MCF 10A (cell line): Measurements from ENCODE around the gene OR4F17. TPM values are rescaled to one million over a fixed set of nuclear protein-coding genes. Genes with fewer than 3 reads are reported as not detected.
"Not testable (repeated sequence)": the region's sequence is repeated elsewhere in the genome, so short reads cannot be mapped to it uniquely, and the experiment has no call there.

Source experiments
- Bru-seq: library from RNA; stranded (reverse); fragments of 400-500 nt; gene quantifications from one replicate; lab custom pipeline; 2021; lab: Mats Ljungman, UMichigan
- BruChase-seq, 2 experiments: library from RNA; stranded (reverse); fragments of 400-500 nt; gene quantifications; one replicate each; lab custom pipeline; 2021; lab: Mats Ljungman, UMichigan
- BruUV-seq: library from RNA; stranded (reverse); fragments of 400-500 nt; replicated peaks from 2 replicates; lab custom pipeline; 2021; lab: Mats Ljungman, UMichigan
- CTCF ChIA-PET: fragments of 300-600 bp; sonication (Branson Sonifier 250); formaldehyde crosslinking; extraction: SDS; loops from one replicate; lab custom pipeline; 2021; ENCODE audit warnings: antibody characterized with exemption, inconsistent platforms; lab: Yijun Ruan, JAX
- POLR2A ChIA-PET: fragments of 300-600, 350-650 bp; sonication (Branson Sonifier 250); formaldehyde crosslinking; extraction: SDS; loops from one replicate; lab custom pipeline; 2020; ENCODE audit warnings: antibody characterized with exemption, inconsistent platforms; lab: Yijun Ruan, JAX
- DNase-seq: peaks from one replicate; pipeline ENCODE4 v3.0.0-alpha.2; 2018; ENCODE audit not compliant: unreplicated experiment
- H3K27ac Mint-ChIP-seq: one replicate; pipeline ENCODE4 v1.8.0; 2022; ENCODE audit warnings: mild to moderate bottlenecking, low read depth, mixed read lengths; ENCODE audit not compliant: unreplicated experiment
- H3K27me3 Mint-ChIP-seq: one replicate; pipeline ENCODE4 v1.8.0; 2022; ENCODE audit warnings: mixed read lengths; ENCODE audit not compliant: insufficient read depth, unreplicated experiment
- H3K36me3 Mint-ChIP-seq: one replicate; pipeline ENCODE4 v1.8.0; 2022; ENCODE audit warnings: mild to moderate bottlenecking, moderate library complexity, mixed read lengths; ENCODE audit not compliant: insufficient read depth, unreplicated experiment
- H3K4me1 Mint-ChIP-seq: one replicate; pipeline ENCODE4 v1.8.0; 2022; ENCODE audit warnings: mixed read lengths; ENCODE audit not compliant: insufficient read depth, unreplicated experiment
- H3K4me3 Mint-ChIP-seq: one replicate; pipeline ENCODE4 v1.8.0; 2022; ENCODE audit warnings: mild to moderate bottlenecking, moderate library complexity, mixed read lengths; ENCODE audit not compliant: unreplicated experiment
- H3K9me3 Mint-ChIP-seq: one replicate; pipeline ENCODE4 v1.8.0; 2022; ENCODE audit warnings: mixed read lengths; ENCODE audit not compliant: unreplicated experiment
- intact Hi-C: fragments of 100-400 bp; cut with micrococcal nuclease; formaldehyde crosslinking; loops from 2 replicates; pipeline ENCODE4 v1.14.1; 2022
- long read RNA-seq: library from polyadenylated mRNA; stranded (forward); transcript quantifications from one replicate; pipeline ENCODE4 v2.0.0, GENCODE V29; 2022
- total RNA-seq: library from RNA; stranded (reverse); gene quantifications from 2 replicates; pipeline ENCODE4 v1.2.3, GENCODE V29; 2022

Gene OR4F17
- total RNA-seq, result not detected in 2 replicates
- not detected for Bru-seq, nascent RNA
- BruChase-seq, experiment 1, labeled RNA remaining after a 6-hour chase, result not detected
- BruChase-seq, experiment 2, labeled RNA remaining after a 2-hour chase, result not detected
- long read RNA-seq, result 0 reads

DNA sequence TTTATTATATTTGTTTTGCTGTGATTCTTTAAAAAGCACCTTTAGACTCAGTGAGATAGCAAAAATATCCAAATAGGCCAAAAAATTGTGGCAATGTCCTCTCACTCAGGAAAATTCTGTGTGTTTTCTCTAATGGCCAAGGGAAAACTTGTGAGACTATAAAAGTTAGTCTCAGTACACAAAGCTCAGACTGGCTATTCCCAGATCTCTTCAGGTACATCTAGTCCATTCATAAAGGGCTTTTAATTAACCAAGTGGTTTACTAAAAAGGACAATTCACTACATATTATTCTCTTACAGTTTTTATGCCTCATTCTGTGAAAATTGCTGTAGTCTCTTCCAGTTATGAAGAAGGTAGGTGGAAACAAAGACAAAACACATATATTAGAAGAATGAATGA is at the start of gene OR4F17:
OR4F17 (plus strand) TSS at position 301 of the 400 bp plus-strand sequence. CDS start 3,575 bp downstream, outside the sequence.
- BruUV-seq, H3K36me3 Mint-ChIP-seq, DNase-seq, H3K4me3 Mint-ChIP-seq, H3K27me3 Mint-ChIP-seq, H3K9me3 Mint-ChIP-seq, H3K4me1 Mint-ChIP-seq, H3K27ac Mint-ChIP-seq, POLR2A ChIA-PET, intact Hi-C loops, CTCF ChIA-PET: not testable (repeated sequence)

DNA sequence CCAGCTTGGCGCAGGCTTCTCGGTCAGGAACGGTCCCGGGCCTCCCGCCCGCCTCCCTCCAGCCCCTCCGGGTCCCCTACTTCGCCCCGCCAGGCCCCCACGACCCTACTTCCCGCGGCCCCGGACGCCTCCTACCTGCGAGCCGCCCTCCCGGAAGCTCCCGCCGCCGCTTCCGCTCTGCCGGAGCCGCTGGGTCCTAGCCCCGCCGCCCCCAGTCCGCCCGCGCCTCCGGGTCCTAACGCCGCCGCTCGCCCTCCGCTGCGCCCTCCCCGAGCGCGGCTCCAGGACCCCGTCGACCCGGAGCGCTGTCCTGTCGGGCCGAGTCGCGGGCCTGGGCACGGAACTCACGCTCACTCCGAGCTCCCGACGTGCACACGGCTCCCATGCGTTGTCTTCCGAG is 36.1 kb upstream of the OR4F17 start:
- H3K27me3 Mint-ChIP-seq, H3K4me1 Mint-ChIP-seq, intact Hi-C loops, H3K36me3 Mint-ChIP-seq, H3K9me3 Mint-ChIP-seq, DNase-seq, CTCF ChIA-PET, BruUV-seq, H3K27ac Mint-ChIP-seq, POLR2A ChIA-PET, H3K4me3 Mint-ChIP-seq: not testable (repeated sequence)

- CTCF ChIA-PET, H3K9me3 Mint-ChIP-seq, H3K36me3 Mint-ChIP-seq, intact Hi-C loops, H3K27me3 Mint-ChIP-seq, POLR2A ChIA-PET, H3K4me3 Mint-ChIP-seq, DNase-seq, H3K4me1 Mint-ChIP-seq, BruUV-seq, H3K27ac Mint-ChIP-seq: not testable (repeated sequence)
These were observed 24.0 kb upstream of the OR4F17 start for GRCh38 chr19:82864-83263.

GRCh38 chr19:83626-84025 is 23.3 kb upstream of the OR4F17 start:
- CTCF ChIA-PET, H3K4me3 Mint-ChIP-seq, BruUV-seq, intact Hi-C loops, POLR2A ChIA-PET, H3K27me3 Mint-ChIP-seq, H3K4me1 Mint-ChIP-seq, H3K27ac Mint-ChIP-seq, H3K36me3 Mint-ChIP-seq, DNase-seq, H3K9me3 Mint-ChIP-seq: not testable (repeated sequence)

- BruUV-seq, H3K36me3 Mint-ChIP-seq, CTCF ChIA-PET, H3K4me1 Mint-ChIP-seq, H3K27ac Mint-ChIP-seq, H3K9me3 Mint-ChIP-seq, H3K4me3 Mint-ChIP-seq, POLR2A ChIA-PET, DNase-seq, intact Hi-C loops: not testable (repeated sequence)
- peaks cover 19% of the 10 kb centered on the region for H3K27me3 Mint-ChIP-seq
These were observed 16.2 kb upstream of the OR4F17 start for GRCh38 chr19:90678-91077.

DNA sequence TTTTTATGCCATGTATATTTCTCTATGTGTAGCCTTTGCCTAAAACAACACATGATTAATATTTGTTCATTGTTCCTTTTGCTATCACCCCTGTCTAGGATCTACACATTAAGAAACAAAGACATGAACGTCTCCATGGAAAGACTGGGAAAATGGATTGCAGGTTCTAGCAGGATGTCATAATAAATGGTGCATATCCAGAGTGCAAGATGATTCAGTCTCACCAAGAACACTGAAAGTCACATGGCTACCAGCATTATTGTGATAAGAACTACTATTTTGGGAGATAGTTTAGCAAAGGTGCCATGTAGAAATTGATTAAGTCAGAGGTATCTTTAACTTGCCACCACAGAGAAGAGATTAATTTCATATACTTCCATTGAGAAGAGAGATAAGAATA is 12.1 kb upstream of the OR4F17 start:
- H3K27ac Mint-ChIP-seq, CTCF ChIA-PET, H3K9me3 Mint-ChIP-seq, H3K4me1 Mint-ChIP-seq, POLR2A ChIA-PET, DNase-seq, intact Hi-C loops, BruUV-seq, H3K36me3 Mint-ChIP-seq, H3K4me3 Mint-ChIP-seq: not testable (repeated sequence)
- H3K27me3 Mint-ChIP-seq, result peaks cover 11% of the 10 kb centered on the region

GRCh38 chr19:97647-98046 is 9.3 kb upstream of the OR4F17 start:
- H3K9me3 Mint-ChIP-seq, H3K36me3 Mint-ChIP-seq, DNase-seq, intact Hi-C loops, H3K4me1 Mint-ChIP-seq, POLR2A ChIA-PET, H3K27me3 Mint-ChIP-seq, BruUV-seq, CTCF ChIA-PET, H3K4me3 Mint-ChIP-seq, H3K27ac Mint-ChIP-seq: not testable (repeated sequence)

DNA sequence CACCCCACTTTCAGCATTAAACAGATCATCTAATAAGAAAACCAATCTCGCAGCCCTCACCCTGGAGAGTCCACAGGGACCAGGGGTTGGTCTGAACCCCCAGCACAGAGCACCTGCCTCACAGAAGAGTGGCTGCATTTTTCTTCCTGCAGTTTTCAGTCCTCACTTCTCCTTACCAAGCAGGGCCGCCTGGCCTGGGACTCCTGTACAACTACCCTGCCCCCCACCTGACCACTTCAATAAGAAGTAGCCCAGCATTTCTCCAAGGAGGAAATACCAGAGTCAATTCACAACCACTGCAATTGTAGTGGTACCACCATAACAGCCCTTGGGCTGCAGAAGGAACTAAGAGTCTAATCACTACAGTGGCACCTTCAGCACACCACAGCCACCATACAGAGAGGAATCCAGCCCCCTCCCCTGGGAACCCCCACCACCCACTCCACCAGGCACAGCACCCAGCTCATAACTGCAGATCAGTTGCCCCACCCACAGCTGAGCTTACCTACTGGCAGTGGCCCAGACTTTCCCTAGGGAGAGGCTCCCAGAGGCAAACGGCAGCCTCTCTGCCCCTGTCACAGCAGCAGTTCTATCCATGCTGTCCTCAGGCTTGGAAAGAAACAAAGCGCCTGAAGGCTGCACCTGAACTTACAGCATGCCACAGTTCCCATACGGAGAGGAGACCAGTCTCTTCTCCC is 13.7 kb downstream of the OR4F17 start:
- H3K4me3 Mint-ChIP-seq, H3K27me3 Mint-ChIP-seq, H3K9me3 Mint-ChIP-seq, H3K27ac Mint-ChIP-seq, H3K4me1 Mint-ChIP-seq, intact Hi-C loops, DNase-seq, BruUV-seq, CTCF ChIA-PET, POLR2A ChIA-PET, H3K36me3 Mint-ChIP-seq: not testable (repeated sequence)
